ENCODE measurements around the gene TEAD1. TPM values are rescaled to one million over a fixed set of nuclear protein-coding genes. Genes with fewer than 3 reads are reported as not detected.

The TEAD1 gene
- total RNA-seq, 2 experiments from 2014 or later: 5.6 to 10.8 TPM

DNA sequence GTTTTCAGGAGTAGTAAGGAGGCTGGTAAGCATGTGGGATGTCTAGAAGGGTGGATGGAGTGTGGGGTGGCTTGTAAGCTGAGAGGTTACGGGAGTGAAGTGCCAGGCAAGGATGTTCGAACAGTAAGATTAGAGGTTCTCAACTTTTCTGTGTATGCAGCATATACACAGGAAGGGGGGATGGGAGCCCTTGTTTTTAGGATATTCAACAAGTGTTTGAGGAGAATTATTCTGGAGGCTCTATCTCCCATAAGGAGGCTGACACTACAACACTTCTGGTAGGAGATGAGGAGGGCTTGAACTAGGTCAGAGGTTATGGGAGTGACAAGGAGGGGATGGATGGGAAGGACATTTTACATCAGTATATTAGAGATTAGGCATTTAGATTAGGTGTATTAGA, 109.5 kb downstream of the TEAD1 start:
- H3K79me2 ChIP-seq (ENCODE audit: insufficient read depth, low read depth, low read length): no peaks in the 10 kb centered on the region
- BruUV-seq (replicated peaks): no TSS peak
- H3K4me2 ChIP-seq (ENCODE audit: low read length): no peak overlapping the region
- H3K4me1 ChIP-seq (ENCODE audit: insufficient read depth, low read length, poor library complexity, severe bottlenecking): no peaks in the 10 kb centered on the region
- DNase-seq (ENCODE audit: low spot score): no peak
- POLR2A ChIA-PET: no interaction called here
- H3K4me3 ChIP-seq (ENCODE audit: low read depth, low read length, poor library complexity, severe bottlenecking): no peak overlapping the region
- TF ChIP-seq EZH2phosphoT487 (IDR thresholded peaks at IDR 0.05; ENCODE audit: borderline replicate concordance, low read depth, low read length): no peak
- TF ChIP-seq, protein P1, sequence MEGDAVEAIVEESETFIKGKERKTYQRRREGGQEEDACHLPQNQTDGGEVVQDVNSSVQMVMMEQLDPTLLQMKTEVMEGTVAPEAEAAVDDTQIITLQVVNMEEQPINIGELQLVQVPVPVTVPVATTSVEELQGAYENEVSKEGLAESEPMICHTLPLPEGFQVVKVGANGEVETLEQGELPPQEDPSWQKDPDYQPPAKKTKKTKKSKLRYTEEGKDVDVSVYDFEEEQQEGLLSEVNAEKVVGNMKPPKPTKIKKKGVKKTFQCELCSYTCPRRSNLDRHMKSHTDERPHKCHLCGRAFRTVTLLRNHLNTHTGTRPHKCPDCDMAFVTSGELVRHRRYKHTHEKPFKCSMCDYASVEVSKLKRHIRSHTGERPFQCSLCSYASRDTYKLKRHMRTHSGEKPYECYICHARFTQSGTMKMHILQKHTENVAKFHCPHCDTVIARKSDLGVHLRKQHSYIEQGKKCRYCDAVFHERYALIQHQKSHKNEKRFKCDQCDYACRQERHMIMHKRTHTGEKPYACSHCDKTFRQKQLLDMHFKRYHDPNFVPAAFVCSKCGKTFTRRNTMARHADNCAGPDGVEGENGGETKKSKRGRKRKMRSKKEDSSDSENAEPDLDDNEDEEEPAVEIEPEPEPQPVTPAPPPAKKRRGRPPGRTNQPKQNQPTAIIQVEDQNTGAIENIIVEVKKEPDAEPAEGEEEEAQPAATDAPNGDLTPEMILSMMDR (conservative IDR thresholded peaks at IDR 0.05; ENCODE audit: low read length): no peak
- peaks cover 4% of the 10 kb centered on the region; the same call in 1 of the 2 replicates for H3K9me3 ChIP-seq (ENCODE audit: low read length)
- no peaks in the 10 kb centered on the region for H3K9me2 ChIP-seq (ENCODE audit: insufficient read depth, low read length)
- no peaks in the 10 kb centered on the region for H4K20me1 ChIP-seq (ENCODE audit: insufficient read depth, low read length)
- H2AFZ ChIP-seq (ENCODE audit: low read length): no peak overlapping the region
- no peak overlapping the region for H3K27ac ChIP-seq (ENCODE audit: low read depth, low read length, poor library complexity, severe bottlenecking)
- CTCF ChIA-PET (ENCODE audit: unreplicated experiment): no interaction called here
- H3K36me3 ChIP-seq (ENCODE audit: insufficient read depth, low read length): no peaks in the 10 kb centered on the region
- intact Hi-C loops (cut with micrococcal nuclease; ENCODE audit: unreplicated experiment): no loop called here

DNA sequence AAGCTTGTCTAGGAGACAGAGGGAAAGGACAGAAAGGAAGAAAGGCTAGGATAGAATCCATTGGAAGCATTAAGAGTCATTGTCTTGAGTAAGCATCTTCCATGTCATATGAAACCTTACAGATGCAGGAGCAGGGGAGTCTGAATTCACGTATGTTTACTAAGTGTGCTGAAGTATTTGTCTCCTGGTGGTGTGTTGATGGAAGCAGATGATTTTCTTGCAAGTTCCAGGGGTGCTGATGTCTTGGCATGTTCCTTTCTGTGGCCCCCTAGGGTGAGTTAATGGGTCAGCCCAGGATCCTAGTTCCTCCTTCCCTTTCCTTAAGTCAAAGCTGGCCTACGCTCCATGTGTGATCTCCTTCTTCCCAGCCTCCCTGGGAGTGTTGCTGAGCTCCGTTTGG, 110.2 kb downstream of the TEAD1 start:
- intact Hi-C loops (cut with micrococcal nuclease; ENCODE audit: unreplicated experiment): no loop called here
- Histone ChIP-seq H3K9me2 (ENCODE audit: insufficient read depth, low read length) (no peaks in the 10 kb centered on the region), H3K4me3 (ENCODE audit: low read depth, low read length, poor library complexity, severe bottlenecking) (no peak overlapping the region), H3K79me2 (ENCODE audit: insufficient read depth, low read depth, low read length) (no peaks in the 10 kb centered on the region), H3K36me3 (ENCODE audit: insufficient read depth, low read length) (no peaks in the 10 kb centered on the region), H3K9me3 (ENCODE audit: low read length) (peaks cover 4% of the 10 kb centered on the region; the same call in 1 of the 2 replicates), H2AFZ (ENCODE audit: low read length) (no peak overlapping the region), H4K20me1 (ENCODE audit: insufficient read depth, low read length) (no peaks in the 10 kb centered on the region), H3K4me2 (ENCODE audit: low read length) (no peak overlapping the region), H3K27ac (ENCODE audit: low read depth, low read length, poor library complexity, severe bottlenecking) (no peak overlapping the region), H3K4me1 (ENCODE audit: insufficient read depth, low read length, poor library complexity, severe bottlenecking) (no peaks in the 10 kb centered on the region)
- POLR2A ChIA-PET: no interaction called here
- no TSS peak for BruUV-seq (replicated peaks)
- no peak for DNase-seq (ENCODE audit: low spot score)
- TF ChIP-seq, protein P1 (conservative IDR thresholded peaks at IDR 0.05; ENCODE audit: low read length): no peak
- no peak for TF ChIP-seq EZH2phosphoT487 (IDR thresholded peaks at IDR 0.05; ENCODE audit: borderline replicate concordance, low read depth, low read length)
- CTCF ChIA-PET (ENCODE audit: unreplicated experiment): no interaction called here

DNA sequence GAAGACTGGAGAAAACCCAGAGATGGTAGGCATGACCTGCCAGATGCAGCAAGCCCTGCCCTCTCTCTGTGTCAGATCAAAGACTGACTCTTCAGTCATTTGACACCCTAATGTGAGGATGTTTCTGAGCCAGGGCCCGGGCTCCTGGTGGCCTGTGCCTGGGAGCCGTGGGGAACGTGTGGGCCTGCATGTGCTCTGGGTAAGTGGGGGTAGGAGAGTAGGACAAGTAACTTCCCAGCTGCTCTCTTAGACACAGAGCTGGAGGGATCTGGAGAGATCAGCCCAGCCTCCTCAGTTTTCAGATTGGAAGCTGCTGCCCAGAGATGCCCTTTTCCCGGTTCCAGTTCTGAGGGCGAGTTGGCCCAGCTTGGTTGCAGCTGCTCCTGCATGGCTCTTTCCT, 110.8 kb downstream of the TEAD1 start:
- Histone ChIP-seq H3K9me2 (ENCODE audit: insufficient read depth, low read length) (no peaks in the 10 kb centered on the region), H2AFZ (ENCODE audit: low read length) (no peak overlapping the region), H3K9me3 (ENCODE audit: low read length) (no peaks in the 10 kb centered on the region), H3K4me1 (ENCODE audit: insufficient read depth, low read length, poor library complexity, severe bottlenecking) (no peaks in the 10 kb centered on the region), H3K36me3 (ENCODE audit: insufficient read depth, low read length) (no peaks in the 10 kb centered on the region), H3K27ac (ENCODE audit: low read depth, low read length, poor library complexity, severe bottlenecking) (no peak overlapping the region), H4K20me1 (ENCODE audit: insufficient read depth, low read length) (no peaks in the 10 kb centered on the region), H3K4me2 (ENCODE audit: low read length) (no peak overlapping the region), H3K79me2 (ENCODE audit: insufficient read depth, low read depth, low read length) (no peaks in the 10 kb centered on the region), H3K4me3 (ENCODE audit: low read depth, low read length, poor library complexity, severe bottlenecking) (no peak overlapping the region)
- CTCF ChIA-PET (ENCODE audit: unreplicated experiment): no interaction called here
- intact Hi-C loops (cut with micrococcal nuclease; ENCODE audit: unreplicated experiment): no loop called here
- no TSS peak for BruUV-seq (replicated peaks)
- no peak for DNase-seq (ENCODE audit: low spot score)
- TF ChIP-seq EZH2phosphoT487 (IDR thresholded peaks at IDR 0.05; ENCODE audit: borderline replicate concordance, low read depth, low read length): no peak
- TF ChIP-seq, protein P1 (conservative IDR thresholded peaks at IDR 0.05; ENCODE audit: low read length): no peak
- POLR2A ChIA-PET: no interaction called here
